Mesodermal cell (in vitro differentiated cells): ENCODE measurements around the gene SMG9.

ENCODE experiments used
- H3K27ac ChIP-seq: 2 replicates; pipeline ENCODE4 v1.7.0; 2013; ENCODE audit warnings: mild to moderate bottlenecking, low read depth, low read length, moderate library complexity; ENCODE audit not compliant: severe bottlenecking
- H3K36me3 ChIP-seq: 2 replicates; pipeline ENCODE4 v1.7.1; 2013; ENCODE audit warnings: mild to moderate bottlenecking, low read length, moderate library complexity; ENCODE audit not compliant: control insufficient read depth, insufficient read depth
- H3K4me1 ChIP-seq: one replicate; pipeline ENCODE4 v1.7.1; 2013; ENCODE audit warnings: mild to moderate bottlenecking, low read length; ENCODE audit not compliant: insufficient read depth, control insufficient read depth, poor library complexity, severe bottlenecking
- H3K4me3 ChIP-seq: 2 replicates; pipeline ENCODE4 v1.7.0; 2013; ENCODE audit warnings: low read length, control low read depth, mild to moderate bottlenecking; ENCODE audit not compliant: insufficient read depth, poor library complexity, severe bottlenecking; ENCODE audit errors: extremely low read depth
- H3K9me3 ChIP-seq: 2 replicates; pipeline ENCODE4 v1.7.1; 2013; ENCODE audit warnings: mild to moderate bottlenecking, low read length, moderate library complexity; ENCODE audit not compliant: control insufficient read depth
- WGBS, 2 experiments: methylation state at CpG; one replicate each; pipeline ENCODE4 v1.1.5; 2013; ENCODE audit warnings: missing lambda C conversion rate in 2 of 2; ENCODE audit not compliant: insufficient coverage in 2 of 2; 5-methylcytosine and 5-hydroxymethylcytosine counted together

The SMG9 gene

GRCh38 chr19:43752287-43752875 is 2.4 kb downstream of the SMG9 start:
- Histone ChIP-seq H3K27ac (peak overlapping the region; percentile 99), H3K4me3 (no peak overlapping the region), H3K9me3 (no peaks in the 10 kb centered on the region), H3K36me3 (peaks cover 57% of the 10 kb centered on the region), H3K4me1 (peaks cover 22% of the 10 kb centered on the region)
- WGBS, 2 experiments = 87 to 93% methylated on average over 3 to 5 of the region's 6 CpGs

DNA sequence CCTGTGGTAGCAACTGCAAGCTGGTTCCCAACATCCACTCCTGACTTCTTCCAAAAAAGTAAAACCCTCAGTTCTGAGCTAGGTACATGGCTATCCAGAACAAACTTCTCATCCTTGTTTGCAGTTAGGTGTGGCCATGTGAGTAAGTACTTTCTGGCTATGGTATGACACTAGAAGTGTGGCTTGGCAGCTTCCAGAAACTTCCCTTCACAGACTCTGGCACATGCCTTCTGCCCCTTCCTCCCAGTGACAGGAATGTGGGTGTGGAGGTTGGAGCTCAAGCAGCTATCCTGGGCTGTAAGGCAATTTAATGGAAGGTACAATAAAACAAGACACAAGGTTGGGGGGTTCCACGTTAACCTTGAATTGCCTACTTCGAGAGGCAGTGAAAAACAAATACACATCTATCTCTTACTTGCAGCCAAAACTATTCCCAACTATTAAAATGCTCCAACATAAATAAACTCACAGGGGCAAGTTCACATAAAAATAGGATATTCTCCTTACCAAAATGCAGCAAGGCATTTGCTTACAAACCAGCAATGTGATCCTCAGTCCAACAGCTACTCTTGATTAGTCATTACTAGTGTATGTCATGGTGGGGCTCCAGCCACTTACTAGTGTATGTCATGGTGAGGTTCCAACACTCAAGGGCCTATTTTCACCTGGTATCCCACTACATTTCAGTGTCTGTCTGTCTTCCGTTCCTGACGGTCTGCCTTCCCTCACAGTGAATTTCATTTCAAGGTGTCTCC is 3.1 kb downstream of the SMG9 start:
- no peaks in the 10 kb centered on the region for H3K9me3 ChIP-seq
- WGBS, 2 experiments = 89 to 100% methylated on average over 2 of the region's 4 CpGs
- no peak overlapping the region for H3K4me3 ChIP-seq
- H3K36me3 ChIP-seq = peaks cover 63% of the 10 kb centered on the region
- no peak overlapping the region for H3K27ac ChIP-seq
- peaks cover 21% of the 10 kb centered on the region for H3K4me1 ChIP-seq

DNA sequence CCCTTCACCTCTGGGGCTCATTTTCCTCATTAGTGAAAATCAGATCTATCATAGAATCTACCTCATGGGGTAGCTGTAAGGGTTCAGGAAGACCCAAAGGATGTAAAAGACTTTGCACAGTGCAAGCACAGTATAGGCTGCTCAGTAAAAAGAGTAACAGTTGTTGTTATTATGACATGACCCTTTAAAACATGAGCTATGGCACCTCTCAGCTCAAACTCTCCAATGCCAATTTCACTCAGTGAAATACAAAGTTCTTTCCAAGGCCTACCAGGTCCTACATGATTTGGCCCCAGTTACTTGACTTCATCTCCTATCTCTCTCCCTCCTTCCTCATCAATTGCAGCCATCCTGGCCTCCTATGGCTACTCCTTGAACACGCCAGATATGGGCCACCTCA is 4.9 kb downstream of the SMG9 start:
- Histone ChIP-seq H3K9me3 (no peaks in the 10 kb centered on the region), H3K27ac (no peak overlapping the region), H3K36me3 (peaks cover 63% of the 10 kb centered on the region), H3K4me1 (peaks cover 16% of the 10 kb centered on the region), H3K4me3 (no peak overlapping the region)
- WGBS, 2 experiments = 80 to 100% methylated on average over 1 of the region's 1 CpG

GRCh38 chr19:43749152-43749551 is 5.6 kb downstream of the SMG9 start:
- Histone ChIP-seq H3K27ac (no peak overlapping the region), H3K4me1 (peaks cover 16% of the 10 kb centered on the region), H3K9me3 (no peaks in the 10 kb centered on the region), H3K36me3 (peaks cover 70% of the 10 kb centered on the region), H3K4me3 (no peak overlapping the region)
- 90 to 97% methylated on average over 5 to 6 of the region's 7 CpGs for WGBS, 2 experiments

DNA sequence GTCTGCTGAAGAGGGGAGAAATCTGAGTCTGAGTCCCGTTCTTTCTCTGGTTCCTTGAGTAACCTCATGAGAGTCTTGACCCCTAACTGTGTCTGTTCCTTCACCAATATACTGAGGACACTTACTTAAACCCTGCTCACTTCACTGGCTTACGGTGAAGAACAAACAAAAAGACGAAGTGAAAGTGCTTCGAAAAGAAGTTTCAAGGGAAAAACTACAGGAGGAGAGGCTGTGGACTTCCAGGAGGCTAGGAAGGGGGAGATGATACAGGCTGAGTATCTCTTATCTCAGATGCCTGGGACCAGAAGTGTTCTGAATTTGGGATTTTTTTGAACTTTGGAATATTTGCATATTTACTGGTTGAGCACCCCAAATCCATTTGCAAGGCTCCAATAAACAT is 6.1 kb downstream of the SMG9 start:
- Histone ChIP-seq H3K4me1 (peaks cover 16% of the 10 kb centered on the region), H3K27ac (no peak overlapping the region), H3K4me3 (no peak overlapping the region), H3K9me3 (no peaks in the 10 kb centered on the region), H3K36me3 (peaks cover 75% of the 10 kb centered on the region)
- 75 to 100% methylated on average over 2 to 3 of the region's 4 CpGs for WGBS, 2 experiments

DNA sequence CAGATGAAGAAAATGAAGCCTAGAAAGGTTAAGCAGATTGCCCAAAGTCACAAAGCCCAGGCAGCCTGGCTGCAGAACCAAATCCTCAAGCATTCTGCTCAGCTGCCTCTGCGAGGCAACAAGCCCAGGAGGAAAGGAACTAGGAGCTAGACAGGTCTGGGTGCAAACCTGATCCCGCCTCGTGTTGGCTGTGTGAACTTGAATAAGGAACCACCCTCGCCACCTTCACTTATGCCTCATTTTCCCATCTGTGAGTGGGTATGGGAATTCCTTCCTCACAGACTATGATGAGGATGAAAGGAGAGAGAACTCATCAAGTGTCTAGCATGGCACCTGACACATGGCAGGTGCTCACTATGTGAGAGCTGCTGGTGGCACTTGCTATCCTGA is 6.6 kb downstream of the SMG9 start:
- Histone ChIP-seq H3K4me3 (no peak overlapping the region), H3K27ac (no peak overlapping the region), H3K9me3 (no peaks in the 10 kb centered on the region), H3K4me1 (peaks cover 14% of the 10 kb centered on the region), H3K36me3 (peaks cover 80% of the 10 kb centered on the region)
- WGBS, 2 experiments = 90 to 100% methylated on average over 1 of the region's 4 CpGs

DNA sequence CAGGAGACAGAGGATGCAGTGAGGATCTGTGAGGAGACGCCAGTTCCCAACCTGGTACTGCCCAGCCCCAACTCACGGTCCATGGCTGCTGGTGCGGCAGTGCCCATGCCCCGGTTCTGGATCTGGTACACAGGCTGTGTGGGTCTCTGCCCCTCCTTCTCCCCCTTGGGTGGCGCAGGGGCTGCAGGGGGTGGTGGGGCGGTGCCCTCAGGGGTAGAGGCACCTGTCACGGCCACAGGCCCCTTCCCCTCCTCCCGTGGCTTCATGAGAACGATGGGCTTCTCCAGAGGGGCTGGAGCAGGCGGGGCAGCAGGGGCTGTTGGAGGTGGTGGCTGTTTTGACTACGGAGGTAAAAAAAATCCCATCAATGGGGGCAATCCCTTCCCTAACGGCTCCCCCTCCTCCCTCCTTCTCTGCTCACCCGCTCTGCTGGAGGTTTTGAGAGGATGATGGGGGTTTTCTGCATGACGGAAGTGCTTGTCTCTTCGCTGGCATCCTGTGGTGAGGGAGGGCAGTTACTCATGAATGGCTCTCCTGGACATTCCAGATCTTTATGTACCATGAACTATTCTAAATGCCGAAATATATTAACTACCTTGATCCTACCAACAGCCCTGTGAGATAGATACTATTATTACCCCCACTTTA is 7.1 kb downstream of the SMG9 start:
- no peak overlapping the region for H3K4me3 ChIP-seq
- H3K4me1 ChIP-seq = peaks cover 10% of the 10 kb centered on the region
- WGBS, 2 experiments = 80 to 83% methylated on average over 1 to 2 of the region's 16 CpGs
- no peaks in the 10 kb centered on the region for H3K9me3 ChIP-seq
- H3K36me3 ChIP-seq = peaks cover 85% of the 10 kb centered on the region
- H3K27ac ChIP-seq = no peak overlapping the region

- WGBS, 2 experiments = 100% methylated on average over 1 of the region's 3 CpGs; no CpG with 5 or more reads in 1 of the 2 experiments
- Histone ChIP-seq H3K36me3 (peaks cover 86% of the 10 kb centered on the region), H3K27ac (no peak overlapping the region), H3K9me3 (no peaks in the 10 kb centered on the region), H3K4me1 (peaks cover 17% of the 10 kb centered on the region), H3K4me3 (no peak overlapping the region)
Measured at GRCh38 chr19:43743059-43743458, 11.7 kb downstream of the SMG9 start.

GRCh38 chr19:43741075-43741825 is 13.5 kb downstream of the SMG9 start:
- H3K4me1 ChIP-seq = peaks cover 22% of the 10 kb centered on the region
- peaks cover 86% of the 10 kb centered on the region for H3K36me3 ChIP-seq
- H3K27ac ChIP-seq = no peak overlapping the region
- H3K4me3 ChIP-seq = no peak overlapping the region
- H3K9me3 ChIP-seq = no peaks in the 10 kb centered on the region
- WGBS, 2 experiments = 91 to 98% methylated on average over 7 to 9 of the region's 10 CpGs

DNA sequence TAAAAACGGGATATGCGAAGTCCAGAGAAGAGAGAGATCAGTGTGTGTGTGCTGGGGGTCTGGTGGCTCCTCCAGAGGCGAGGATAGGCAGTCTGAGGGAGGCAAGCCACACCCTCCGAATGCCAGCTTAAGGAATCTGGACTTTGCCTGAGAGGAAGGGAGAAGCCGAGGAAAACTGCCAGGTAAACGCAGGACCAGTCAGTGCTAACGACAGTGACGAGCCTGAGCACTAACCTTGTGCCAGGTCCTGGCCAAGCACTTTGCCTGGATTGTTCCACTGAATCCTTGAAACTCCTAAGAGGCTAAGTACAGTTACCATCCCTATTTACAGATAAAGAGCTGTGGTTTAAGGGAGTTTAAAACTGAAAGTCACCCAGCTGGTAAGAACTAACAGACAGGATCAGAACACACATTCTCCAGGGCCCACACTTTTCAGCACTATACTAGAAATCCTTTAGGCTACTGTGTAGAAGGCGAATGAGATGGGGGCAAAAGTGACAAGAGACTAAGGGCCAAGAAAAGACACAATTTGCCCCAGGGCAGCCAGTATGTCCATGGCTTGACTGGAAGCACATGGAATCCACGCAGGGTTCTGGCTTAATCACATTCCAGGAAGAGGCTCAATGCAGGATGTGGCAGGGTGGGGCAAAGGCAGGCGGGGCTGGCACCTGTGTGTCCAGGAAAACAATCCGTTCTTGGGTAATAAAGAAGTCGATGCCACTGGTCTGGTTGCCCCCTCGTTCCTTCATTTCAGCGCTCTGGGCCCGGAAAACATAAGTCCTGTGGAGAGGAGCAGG is 15.1 kb downstream of the SMG9 start:
- Histone ChIP-seq H3K4me1 (peaks cover 25% of the 10 kb centered on the region), H3K9me3 (no peaks in the 10 kb centered on the region), H3K4me3 (no peak overlapping the region), H3K36me3 (peaks cover 90% of the 10 kb centered on the region), H3K27ac (no peak overlapping the region)
- WGBS, 2 experiments = 90 to 95% methylated on average over 14 to 15 of the region's 16 CpGs
